A375 (cell line): Measurements from ENCODE around the gene PCDH8. TPM values are rescaled to one million over a fixed set of nuclear protein-coding genes. Genes with fewer than 3 reads are reported as not detected.

Experiments
- small RNA-seq: library from RNA; depleted of rRNA; stranded (forward); fragments of <200 nt; gene quantifications from one replicate; pipeline ENCODE3, GENCODE V24; 2014
- total RNA-seq: library from RNA; depleted of rRNA; stranded (reverse); fragments of >200 nt; shearing (Covaris generic); gene quantifications from 2 replicates; pipeline ENCODE4 v1.2.3, GENCODE V29; 2014; rRNA removed

PCDH8 gene
- 0.05 TPM in 1 of 2 replicates, not detected in the other for total RNA-seq

GRCh38 chr13:52848455-52849195 is at the start of gene PCDH8:
Gene PCDH8 (minus strand): TSS chr13:52848640. CDS start chr13:52848436, 204 bp downstream.

Small RNA genes within 50 kb of the gene (small RNA-seq; reads per million reads assigned to genes)
- gene MIR759: not detected

Other genes with a start within 250 kb of the PCDH8 start
- 6.1 and 6.6 TPM in 2 replicates for gene HNRNPA1L2, start 206.2 kb downstream of the PCDH8 start, total RNA-seq
- 46.5 and 47.5 TPM in 2 replicates for gene SUGT1, start 195.8 kb downstream of the PCDH8 start, total RNA-seq
- gene CNMD, start 108.8 kb downstream of the PCDH8 start, total RNA-seq: not detected in 2 replicates
- not detected in 2 replicates for gene OLFM4, start 180.2 kb upstream of the PCDH8 start, total RNA-seq